Measurements from ENCODE around the gene JAGN1.

GRCh38 chr3:9917820-9918219 lies 27.4 kb downstream of the JAGN1 start:
- no peak for TF ChIP-seq POLR2A (IDR thresholded peaks at IDR 0.05)
- no peak for TF ChIP-seq CTCF (IDR thresholded peaks at IDR 0.05)
